Panc1 (cell line): ENCODE measurements around the gene AHDC1. TPM values are rescaled to one million over a fixed set of nuclear protein-coding genes. Genes with fewer than 3 reads are reported as not detected.

Experiments used
- ATAC-seq: fragments of 200-7000 bp; cut with Tn5 transposase; 2 replicates; pipeline ENCODE4 v1.9.1; 2020; ENCODE audit warnings: mild to moderate bottlenecking, moderate library complexity
- BruUV-seq: library from RNA; stranded (reverse); fragments of 400-500 nt; replicated peaks from 2 replicates; lab custom pipeline; 2021; lab: Mats Ljungman, UMichigan
- CTCF ChIA-PET: fragments of 300-600 bp; sonication (Branson Sonifier 250); formaldehyde crosslinking; loops from one replicate; lab custom pipeline; 2022; ENCODE audit warnings: antibody characterized with exemption; lab: Charles Lee
- POLR2A ChIA-PET: fragments of 300-600 bp; sonication (Branson Sonifier 250); formaldehyde crosslinking; loops from one replicate; lab custom pipeline; 2022; ENCODE audit warnings: antibody characterized with exemption; lab: Charles Lee
- DNase-seq: peaks from one replicate; pipeline ENCODE4 v3.0.0-alpha.2; 2010; ENCODE audit warnings: low read depth, low spot score
- H3K27ac ChIP-seq: 2 replicates; pipeline ENCODE4 v1.5.1; 2011; ENCODE audit warnings: mild to moderate bottlenecking, low read length, inconsistent platforms
- H3K27me3 ChIP-seq: fragments of 200-500 bp; sonication (Bioruptor generic); 2 replicates; pipeline ENCODE4 v1.6.0; 2014; ENCODE audit warnings: low read length, inconsistent platforms; ENCODE audit not compliant: control insufficient read depth, insufficient read depth
- H3K36me3 ChIP-seq: fragments of 200-500 bp; sonication (Bioruptor generic); 2 replicates; pipeline ENCODE4 v1.5.1; 2014; ENCODE audit warnings: inconsistent platforms, mild to moderate bottlenecking, low read length, moderate library complexity; ENCODE audit not compliant: control insufficient read depth, insufficient read depth
- H3K4me1 ChIP-seq: 2 replicates; pipeline ENCODE4 v1.5.1; 2011; ENCODE audit warnings: inconsistent platforms, mild to moderate bottlenecking, low read length, moderate library complexity; ENCODE audit not compliant: control insufficient read depth, insufficient read depth
- H3K4me3 ChIP-seq, 2 experiments: 2 replicates each; pipeline ENCODE4 v1.5.1; 2011 to 2012; ENCODE audit warnings: low read depth in 2 of 2, low read length in 2 of 2, mild to moderate bottlenecking in 2 of 2, inconsistent platforms in 1 of 2, moderate library complexity in 1 of 2
- H3K9me3 ChIP-seq: fragments of 200-500 bp; sonication (Bioruptor generic); 2 replicates; pipeline ENCODE4 v1.5.1; 2014; ENCODE audit warnings: low read depth, mild to moderate bottlenecking, inconsistent platforms, low read length, moderate library complexity; ENCODE audit not compliant: control insufficient read depth, insufficient read depth
- CTCF ChIP-seq: fragments of 450-650 bp; IDR thresholded peaks from 2 replicates; pipeline ENCODE4 v1.5.1; 2017; ENCODE audit warnings: mild to moderate bottlenecking
- POLR2AphosphoS5 ChIP-seq: IDR thresholded peaks from 2 replicates; pipeline ENCODE4 v1.6.1; 2012; ENCODE audit warnings: mild to moderate bottlenecking, low read depth, low read length, moderate library complexity
- REST ChIP-seq, 2 experiments: IDR thresholded peaks; 2 replicates each; pipeline ENCODE4 v1.6.1; 2011 to 2012; ENCODE audit warnings: low read depth in 2 of 2, control low read depth in 1 of 2, low read length in 1 of 2, mild to moderate bottlenecking in 1 of 2, moderate library complexity in 1 of 2; ENCODE audit not compliant: insufficient read depth in 1 of 2
- SIN3A ChIP-seq: IDR thresholded peaks from 2 replicates; pipeline ENCODE4 v1.6.1; 2012; ENCODE audit warnings: low read depth, mild to moderate bottlenecking, low read length, moderate library complexity, borderline replicate concordance; ENCODE audit not compliant: insufficient read depth
- TCF7L2 ChIP-seq: IDR thresholded peaks from 2 replicates; pipeline ENCODE4 v1.6.1; 2011; ENCODE audit warnings: mild to moderate bottlenecking, low read depth, low read length, inconsistent platforms
- in situ Hi-C: cut with HindIII; loops from 2 replicates; pipeline ENCODE4 v1.10.0; 2016; ENCODE audit warnings: low sequenced_read_pairs, low pct_unique_long_range_greater_than_20kb
- intact Hi-C: fragments of 100-400 bp; cut with micrococcal nuclease; formaldehyde crosslinking; loops from one replicate; pipeline ENCODE4 v1.10.0; 2022; ENCODE audit not compliant: unreplicated experiment
- total RNA-seq: library from RNA; stranded (reverse); gene quantifications from one replicate; pipeline ENCODE4 v1.2.1, GENCODE V29; 2021; ENCODE audit not compliant: unreplicated experiment

The AHDC1 gene
- total RNA-seq, 1 experiment from 2014 or later = 47.1 TPM

GRCh38 chr1:27519331-27520258 lies 84.3 kb downstream of the AHDC1 start:
- H3K4me3 ChIP-seq = no peak overlapping the region
- TF ChIP-seq TCF7L2 (no peak), POLR2AphosphoS5 (no peak), REST (IDR thresholded peaks at IDR 0.05; ENCODE audit: insufficient read depth in 1 of 2, low read depth in 2 of 2, low read length in 1 of 2) (no peak), SIN3A (no peak), CTCF (no peak)
- DNase-seq (no peak), ATAC-seq (peak; percentile 59)
- BruUV-seq = no TSS peak
- H3K4me1 ChIP-seq = peaks cover 10% of the 10 kb centered on the region; the same call in 1 of the 2 replicates
- no peaks in the 10 kb centered on the region for H3K36me3 ChIP-seq
- no peaks in the 10 kb centered on the region for H3K27me3 ChIP-seq
- ChIA-PET CTCF (interaction anchor here (0.5 to 0.6 kb wide), 2 partner anchors 38 to 1220 kb away, joined by 8 to 10 read pairs; no protein-coding TSS in a partner anchor), POLR2A (no interaction called here)
- in situ Hi-C loops = no loop called here
- H3K27ac ChIP-seq = no peak overlapping the region
- no peaks in the 10 kb centered on the region for H3K9me3 ChIP-seq
- intact Hi-C loops = no loop called here

DNA sequence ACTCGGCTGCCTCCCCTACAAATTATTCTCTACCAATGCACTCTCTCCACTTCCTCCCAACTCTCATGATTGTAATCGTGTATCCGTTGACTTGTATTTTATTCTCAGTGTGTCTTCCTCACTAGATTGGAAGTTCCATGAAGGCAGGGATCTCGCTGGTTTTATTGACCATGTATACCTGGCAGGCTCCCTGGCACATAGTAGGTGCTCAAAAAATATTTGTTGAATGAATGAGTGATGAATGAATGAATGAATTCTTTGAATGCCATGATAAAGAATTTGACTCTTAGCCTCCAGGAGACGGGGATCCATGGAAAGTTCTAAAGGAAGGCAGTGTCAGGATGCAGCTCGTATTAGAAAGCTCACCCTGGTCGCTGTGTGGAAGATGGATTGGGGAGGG lies 85.1 kb downstream of the AHDC1 start:
- TF ChIP-seq SIN3A (no peak), CTCF (no peak), TCF7L2 (no peak), POLR2AphosphoS5 (no peak), REST (IDR thresholded peaks at IDR 0.05; ENCODE audit: insufficient read depth in 1 of 2, low read depth in 2 of 2, low read length in 1 of 2) (no peak)
- ATAC-seq = no peak
- Histone ChIP-seq H3K4me3 (no peak overlapping the region), H3K27ac (no peak overlapping the region), H3K4me1 (peaks cover 10% of the 10 kb centered on the region; the same call in 1 of the 2 replicates), H3K36me3 (no peaks in the 10 kb centered on the region), H3K27me3 (no peaks in the 10 kb centered on the region), H3K9me3 (no peaks in the 10 kb centered on the region)
- CTCF ChIA-PET = interaction anchor here (0.6 kb wide), 1 partner anchor 1219 kb away, joined by 8 read pairs; no protein-coding TSS in a partner anchor
- POLR2A ChIA-PET = interaction anchor here (0.6 kb wide), 1 partner anchor 299 kb away, joined by 3 read pairs; no protein-coding TSS in a partner anchor
- no TSS peak for BruUV-seq
- DNase-seq = no peak
- intact Hi-C loops = no loop called here
- in situ Hi-C loops = no loop called here
